PC-3 (cell line): Measurements from ENCODE around the gene TOMM20. TPM values are rescaled to one million over a fixed set of nuclear protein-coding genes. Genes with fewer than 3 reads are reported as not detected.

Experiments used
- ATAC-seq: fragments of 200-7000 bp; cut with Tn5 transposase; 2 replicates; pipeline ENCODE4 v1.9.1; 2020; ENCODE audit warnings: mild to moderate bottlenecking, moderate library complexity
- BruUV-seq: library from RNA; stranded (reverse); fragments of 400-500 nt; replicated peaks from 2 replicates; lab custom pipeline; 2021; lab: Mats Ljungman, UMichigan
- CTCF ChIA-PET: fragments of 300-600 bp; sonication (Branson Sonifier 250); formaldehyde crosslinking; loops from one replicate; lab custom pipeline; 2022; ENCODE audit warnings: antibody characterized with exemption; lab: Charles Lee
- POLR2A ChIA-PET: fragments of 300-600 bp; sonication (Branson Sonifier 250); formaldehyde crosslinking; loops from one replicate; lab custom pipeline; 2022; ENCODE audit warnings: antibody characterized with exemption; ENCODE audit not compliant: unreplicated experiment; lab: Charles Lee
- DNase-seq: peaks from one replicate; pipeline ENCODE4 v3.0.0-alpha.2; 2015
- H2AFZ ChIP-seq: fragments of 300-600 bp; sonication (generic); 2 replicates; pipeline ENCODE4 v1.6.0; 2016; ENCODE audit warnings: antibody characterized with exemption, low read length
- H3F3A ChIP-seq: fragments of 300-600 bp; sonication (generic); one replicate; pipeline ENCODE4 v1.6.0; 2017; ENCODE audit warnings: antibody characterized with exemption, low read length, control low read depth, mild to moderate bottlenecking; ENCODE audit not compliant: unreplicated experiment
- H3K27ac ChIP-seq: fragments of 300-600 bp; sonication (generic); 2 replicates; pipeline ENCODE4 v1.5.1; 2016; ENCODE audit warnings: mild to moderate bottlenecking, low read length
- H3K27me3 ChIP-seq: fragments of 300-600 bp; sonication (generic); 2 replicates; pipeline ENCODE4 v1.6.1; 2016; ENCODE audit warnings: low read length, mixed read lengths
- H3K36me3 ChIP-seq: fragments of 300-600 bp; sonication (generic); 2 replicates; pipeline ENCODE4 v1.6.1; 2016; ENCODE audit warnings: low read depth, mixed run types, low read length, mixed read lengths
- H3K4me1 ChIP-seq: fragments of 300-600 bp; sonication (generic); 2 replicates; pipeline ENCODE4 v1.5.1; 2016; ENCODE audit warnings: low read length; ENCODE audit not compliant: insufficient read depth
- H3K4me2 ChIP-seq: fragments of 300-600 bp; sonication (generic); 2 replicates; pipeline ENCODE4 v1.6.0; 2016; ENCODE audit warnings: low read length
- H3K4me3 ChIP-seq: fragments of 300-600 bp; sonication (generic); 2 replicates; pipeline ENCODE4 v1.5.1; 2016; ENCODE audit warnings: mild to moderate bottlenecking, low read length, mixed read lengths
- H3K79me2 ChIP-seq: fragments of 300-600 bp; sonication (generic); 2 replicates; pipeline ENCODE4 v1.6.1; 2017; ENCODE audit warnings: low read length, mixed read lengths
- H3K9ac ChIP-seq: fragments of 300-600 bp; sonication (generic); 2 replicates; pipeline ENCODE4 v1.6.0; 2016; ENCODE audit warnings: mild to moderate bottlenecking, low read length
- H3K9me2 ChIP-seq: fragments of 300-600 bp; sonication (generic); replicated peaks from 2 replicates; pipeline ENCODE4 v1.6.1; 2016; ENCODE audit warnings: mixed run types, low read length, mixed read lengths
- H3K9me3 ChIP-seq: fragments of 300-600 bp; sonication (generic); 2 replicates; pipeline ENCODE4 v1.6.1; 2016; ENCODE audit warnings: low read length, mixed read lengths
- H4K20me1 ChIP-seq: fragments of 300-600 bp; sonication (generic); 2 replicates; pipeline ENCODE4 v1.6.1; 2016; ENCODE audit warnings: low read length, mixed read lengths
- CTCF ChIP-seq: fragments of 300-600 bp; sonication (generic); conservative IDR thresholded peaks from 2 replicates; pipeline ENCODE4 v1.5.1; 2017; ENCODE audit warnings: antibody characterized with exemption, low read depth, mild to moderate bottlenecking, low read length
- EZH2 ChIP-seq: fragments of 300-600 bp; sonication (generic); IDR thresholded peaks from one replicate; pipeline ENCODE4 v1.6.1; 2017; ENCODE audit warnings: antibody characterized with exemption, mild to moderate bottlenecking, low read length; ENCODE audit not compliant: unreplicated experiment
- EZH2phosphoT487 ChIP-seq: fragments of 300-600 bp; sonication (generic); IDR thresholded peaks from 2 replicates; pipeline ENCODE4 v1.6.1; 2018; ENCODE audit warnings: mild to moderate bottlenecking, antibody characterized with exemption, low read length, borderline replicate concordance
- intact Hi-C: fragments of 100-400 bp; cut with micrococcal nuclease; formaldehyde crosslinking; loops from 2 replicates; pipeline ENCODE4 v1.9.0; 2023
- total RNA-seq: library from RNA; depleted of rRNA; stranded (reverse); fragments of >200 nt; gene quantifications from 2 replicates; pipeline ENCODE4 v1.2.3, GENCODE V29; 2014

TOMM20 gene
- total RNA-seq, 1 experiment from 2014 or later = 48.0 TPM

DNA sequence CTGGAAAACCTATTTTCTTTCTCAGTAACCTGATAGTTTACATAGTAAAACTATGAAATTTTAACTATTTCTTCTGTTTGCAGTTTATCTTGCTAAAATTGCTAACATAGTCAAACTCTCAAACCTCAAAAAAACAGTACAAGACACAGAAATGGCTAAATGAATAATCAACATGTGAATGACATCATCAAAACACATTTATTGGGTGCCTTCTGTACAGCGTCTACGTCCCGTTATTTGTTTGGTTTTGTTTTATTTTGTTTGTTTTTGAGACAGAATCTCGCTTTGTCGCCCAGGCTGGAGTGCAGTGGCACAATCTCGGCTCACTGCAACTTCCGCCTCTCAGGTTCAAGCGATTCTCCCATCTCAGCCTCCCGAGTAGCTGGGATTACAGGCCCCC lies 21.2 kb upstream of the TOMM20 start:
- Histone ChIP-seq H3K9ac (no peak overlapping the region), H3K4me3 (no peak overlapping the region), H3K36me3 (peaks cover 7% of the 10 kb centered on the region; the same call in 1 of the 2 replicates), H2AFZ (no peak overlapping the region), H3K79me2 (no peaks in the 10 kb centered on the region), H3K27me3 (no peaks in the 10 kb centered on the region), H3K4me2 (no peak overlapping the region), H3K9me3 (no peaks in the 10 kb centered on the region), H4K20me1 (no peaks in the 10 kb centered on the region), H3K27ac (no peak overlapping the region), H3K9me2 (no peaks in the 10 kb centered on the region), H3F3A (no peaks in the 10 kb centered on the region), H3K4me1 (no peaks in the 10 kb centered on the region)
- TF ChIP-seq EZH2phosphoT487 = no peak
- BruUV-seq = no TSS peak
- intact Hi-C loops = no loop called here
- ChIA-PET CTCF (no interaction called here), POLR2A (no interaction called here)
- DNase-seq = no peak
- no peak for ATAC-seq

GRCh38 chr1:235147269-235147668 lies 18.6 kb upstream of the TOMM20 start:
- DNase-seq (no peak), ATAC-seq (no peak)
- no peaks in the 10 kb centered on the region for H3K9me3 ChIP-seq
- BruUV-seq = no TSS peak
- no peaks in the 10 kb centered on the region for H4K20me1 ChIP-seq
- no peak overlapping the region for H2AFZ ChIP-seq
- H3K79me2 ChIP-seq = no peaks in the 10 kb centered on the region
- ChIA-PET POLR2A (no interaction called here), CTCF (no interaction called here)
- no peaks in the 10 kb centered on the region for H3K9me2 ChIP-seq
- no peak for TF ChIP-seq EZH2
- no peaks in the 10 kb centered on the region for H3K27me3 ChIP-seq
- H3K4me2 ChIP-seq = no peak overlapping the region
- H3K4me1 ChIP-seq = no peaks in the 10 kb centered on the region
- no peaks in the 10 kb centered on the region for H3F3A ChIP-seq
- intact Hi-C loops = no loop called here
- no peak overlapping the region for H3K27ac ChIP-seq
- peaks cover 7% of the 10 kb centered on the region; the same call in 1 of the 2 replicates for H3K36me3 ChIP-seq
- no peak overlapping the region for H3K9ac ChIP-seq
- no peak overlapping the region for H3K4me3 ChIP-seq

DNA sequence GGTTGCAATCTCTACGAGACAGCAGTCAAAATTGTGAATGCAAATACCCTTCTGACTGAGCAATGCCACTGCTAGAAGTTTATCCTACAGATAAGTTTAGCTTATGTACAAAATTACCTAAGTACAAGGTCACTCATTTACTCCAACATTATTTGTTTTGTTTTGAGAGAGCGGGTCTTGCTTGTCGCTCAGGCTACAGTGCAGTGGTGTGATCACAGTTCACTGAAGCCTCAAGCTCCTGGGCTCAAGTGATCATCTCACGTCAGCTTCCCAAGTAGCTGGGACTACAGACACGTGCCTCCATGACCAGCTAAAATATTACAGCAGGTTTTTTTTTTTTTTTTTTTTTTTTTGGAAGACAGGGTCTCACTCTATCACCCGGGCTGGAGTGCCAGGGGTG lies 17.0 kb upstream of the TOMM20 start:
- H3F3A ChIP-seq = no peaks in the 10 kb centered on the region
- no peak overlapping the region for H3K9ac ChIP-seq
- intact Hi-C loops = no loop called here
- H3K9me3 ChIP-seq = no peaks in the 10 kb centered on the region
- H4K20me1 ChIP-seq = no peaks in the 10 kb centered on the region
- no peak for TF ChIP-seq EZH2
- no peak for TF ChIP-seq EZH2phosphoT487
- TF ChIP-seq CTCF = no peak
- H3K4me3 ChIP-seq = no peak overlapping the region
- DNase-seq (no peak), ATAC-seq (no peak)
- CTCF ChIA-PET = no interaction called here
- POLR2A ChIA-PET = no interaction called here
- no peaks in the 10 kb centered on the region for H3K79me2 ChIP-seq
- no peak overlapping the region for H2AFZ ChIP-seq
- H3K4me1 ChIP-seq = no peaks in the 10 kb centered on the region
- no peaks in the 10 kb centered on the region for H3K9me2 ChIP-seq
- H3K4me2 ChIP-seq = no peak overlapping the region
- H3K27ac ChIP-seq = no peak overlapping the region
- H3K36me3 ChIP-seq = peaks cover 12% of the 10 kb centered on the region; the same call in 1 of the 2 replicates
- BruUV-seq = no TSS peak
- no peaks in the 10 kb centered on the region for H3K27me3 ChIP-seq

DNA sequence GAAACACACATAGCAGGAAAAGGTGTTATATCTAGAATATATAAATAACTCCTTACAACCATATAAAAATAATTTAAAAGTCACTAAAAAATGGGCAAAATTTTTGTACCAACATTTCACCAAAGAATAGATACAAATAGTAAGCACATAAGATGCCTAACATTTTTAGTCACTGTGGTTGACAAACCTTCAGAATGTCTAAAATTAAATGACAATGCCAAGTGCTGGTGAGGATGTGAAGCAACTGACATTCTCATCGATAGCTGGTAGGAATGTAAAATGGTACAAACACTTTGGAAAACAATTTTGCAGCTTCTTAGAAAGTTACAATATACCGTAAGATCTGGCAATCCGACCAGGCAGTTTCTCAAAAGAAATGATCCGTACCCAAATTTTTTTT lies 14.4 kb upstream of the TOMM20 start:
- no peaks in the 10 kb centered on the region for H3K27me3 ChIP-seq
- H3K27ac ChIP-seq = no peak overlapping the region
- BruUV-seq = no TSS peak
- TF ChIP-seq EZH2phosphoT487 (no peak), EZH2 (no peak), CTCF (no peak)
- no peaks in the 10 kb centered on the region for H3K9me3 ChIP-seq
- H3K9ac ChIP-seq = no peak overlapping the region
- DNase-seq (no peak), ATAC-seq (no peak)
- no peak overlapping the region for H2AFZ ChIP-seq
- H3K9me2 ChIP-seq = no peaks in the 10 kb centered on the region
- H3K79me2 ChIP-seq = no peaks in the 10 kb centered on the region
- peaks cover 13% of the 10 kb centered on the region; the same call in 1 of the 2 replicates for H3K36me3 ChIP-seq
- no peaks in the 10 kb centered on the region for H3F3A ChIP-seq
- ChIA-PET CTCF (no interaction called here), POLR2A (no interaction called here)
- no peaks in the 10 kb centered on the region for H4K20me1 ChIP-seq
- no peak overlapping the region for H3K4me3 ChIP-seq
- intact Hi-C loops = no loop called here
- no peak overlapping the region for H3K4me2 ChIP-seq
- no peaks in the 10 kb centered on the region for H3K4me1 ChIP-seq
